DOHH2 (cell line): ENCODE measurements around the gene ERAL1.
"Not testable (repeated sequence)": the region's sequence is repeated elsewhere in the genome, so short reads cannot be mapped to it uniquely, and the experiment has no call there.

ENCODE experiments used
- H3F3A ChIP-seq: fragments of 200-600 bp; sonication (generic), shearing (Covaris generic); 2 replicates; pipeline ENCODE4 v1.6.0; 2016; ENCODE audit warnings: antibody characterized with exemption, mild to moderate bottlenecking; ENCODE audit not compliant: control insufficient read depth, insufficient read depth
- H3K27ac ChIP-seq: fragments of 200-600 bp; sonication (generic); 2 replicates; pipeline ENCODE4 v1.5.1; 2014; ENCODE audit warnings: low read depth, mild to moderate bottlenecking, low read length, moderate library complexity
- H3K27me3 ChIP-seq: fragments of 200-600 bp; sonication (generic); 2 replicates; pipeline ENCODE4 v1.6.1; 2014; ENCODE audit warnings: mild to moderate bottlenecking, low read length, mixed read lengths; ENCODE audit not compliant: control insufficient read depth
- H3K36me3 ChIP-seq: fragments of 200-600 bp; sonication (generic); 2 replicates; pipeline ENCODE4 v1.6.1; 2014; ENCODE audit warnings: mild to moderate bottlenecking, low read length, moderate library complexity, mixed read lengths; ENCODE audit not compliant: control insufficient read depth
- H3K4me1 ChIP-seq: fragments of 200-600 bp; sonication (generic); 2 replicates; pipeline ENCODE4 v1.6.1; 2014; ENCODE audit warnings: mild to moderate bottlenecking, low read length, mixed read lengths; ENCODE audit not compliant: control insufficient read depth
- H3K4me2 ChIP-seq: fragments of 200-600 bp; sonication (generic); 2 replicates; pipeline ENCODE4 v1.6.0; 2014; ENCODE audit warnings: mild to moderate bottlenecking, low read length, moderate library complexity
- H3K4me3 ChIP-seq: fragments of 200-600 bp; sonication (generic); 2 replicates; pipeline ENCODE4 v1.5.1; 2014; ENCODE audit warnings: mild to moderate bottlenecking, low read length, mixed read lengths
- H3K79me2 ChIP-seq: fragments of 200-600 bp; sonication (generic); 2 replicates; pipeline ENCODE4 v1.6.1; 2014; ENCODE audit warnings: mild to moderate bottlenecking, low read length, mixed read lengths; ENCODE audit not compliant: control insufficient read depth
- H3K9me2 ChIP-seq: fragments of 200-600 bp; sonication (generic); replicated peaks from 2 replicates; pipeline ENCODE4 v1.6.1; 2014; ENCODE audit warnings: mild to moderate bottlenecking, low read length, mixed read lengths; ENCODE audit not compliant: control insufficient read depth
- H3K9me3 ChIP-seq: fragments of 200-600 bp; sonication (generic); 2 replicates; pipeline ENCODE4 v1.6.1; 2014; ENCODE audit warnings: antibody characterized with exemption, low read length, mixed read lengths; ENCODE audit not compliant: control insufficient read depth, insufficient read depth
- H4K20me1 ChIP-seq: fragments of 200-600 bp; sonication (generic); 2 replicates; pipeline ENCODE4 v1.6.0; 2014; ENCODE audit warnings: low read depth, mild to moderate bottlenecking, antibody characterized with exemption, low read length, moderate library complexity; ENCODE audit not compliant: control insufficient read depth, insufficient read depth
- EZH2phosphoT487 ChIP-seq: fragments of 200-600 bp; sonication (generic); IDR thresholded peaks from 2 replicates; pipeline ENCODE4 v1.6.1; 2017; ENCODE audit warnings: borderline replicate concordance, mild to moderate bottlenecking, antibody characterized with exemption, low read length, moderate library complexity, mixed read lengths
- TF ChIP-seq, protein P1 (sequence below): fragments of 200-600 bp; sonication (generic); IDR thresholded peaks from one replicate; pipeline ENCODE4 v1.5.1; 2014; ENCODE audit warnings: antibody characterized with exemption, mild to moderate bottlenecking, low read depth, low read length; ENCODE audit not compliant: poor library complexity, severe bottlenecking

Gene ERAL1

DNA sequence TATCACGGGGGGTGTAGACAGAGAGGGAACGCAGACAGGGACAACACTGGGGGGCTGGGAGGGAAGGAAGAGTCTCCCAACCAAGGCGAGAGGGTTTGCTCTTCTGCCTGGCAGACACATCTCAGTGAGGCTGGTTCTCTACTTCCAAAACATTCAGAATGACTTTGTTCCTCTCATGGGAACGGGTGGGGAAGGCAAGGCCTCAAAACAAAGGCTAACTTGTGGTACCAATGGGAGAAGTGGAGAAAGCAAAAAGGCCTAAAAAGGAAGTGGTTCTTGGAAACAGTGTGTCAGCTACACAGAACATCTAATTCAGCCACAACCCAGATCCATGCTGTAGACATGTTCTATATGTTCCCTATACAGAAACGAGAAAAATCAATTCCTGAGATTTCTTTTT lies 35.2 kb downstream of the ERAL1 start:
- Histone ChIP-seq H3K4me2 (no peak overlapping the region), H3K9me3 (no peaks in the 10 kb centered on the region), H4K20me1 (no peaks in the 10 kb centered on the region; the same call in 1 of the 2 replicates), H3K36me3 (peaks cover 24% of the 10 kb centered on the region), H3F3A (peaks cover 10% of the 10 kb centered on the region), H3K4me3 (no peak overlapping the region), H3K79me2 (peaks cover 23% of the 10 kb centered on the region), H3K9me2 (no peaks in the 10 kb centered on the region), H3K4me1 (peaks cover 66% of the 10 kb centered on the region), H3K27me3 (no peaks in the 10 kb centered on the region), H3K27ac (no peak overlapping the region)
- no peak for TF ChIP-seq EZH2phosphoT487
- TF ChIP-seq, protein P1, sequence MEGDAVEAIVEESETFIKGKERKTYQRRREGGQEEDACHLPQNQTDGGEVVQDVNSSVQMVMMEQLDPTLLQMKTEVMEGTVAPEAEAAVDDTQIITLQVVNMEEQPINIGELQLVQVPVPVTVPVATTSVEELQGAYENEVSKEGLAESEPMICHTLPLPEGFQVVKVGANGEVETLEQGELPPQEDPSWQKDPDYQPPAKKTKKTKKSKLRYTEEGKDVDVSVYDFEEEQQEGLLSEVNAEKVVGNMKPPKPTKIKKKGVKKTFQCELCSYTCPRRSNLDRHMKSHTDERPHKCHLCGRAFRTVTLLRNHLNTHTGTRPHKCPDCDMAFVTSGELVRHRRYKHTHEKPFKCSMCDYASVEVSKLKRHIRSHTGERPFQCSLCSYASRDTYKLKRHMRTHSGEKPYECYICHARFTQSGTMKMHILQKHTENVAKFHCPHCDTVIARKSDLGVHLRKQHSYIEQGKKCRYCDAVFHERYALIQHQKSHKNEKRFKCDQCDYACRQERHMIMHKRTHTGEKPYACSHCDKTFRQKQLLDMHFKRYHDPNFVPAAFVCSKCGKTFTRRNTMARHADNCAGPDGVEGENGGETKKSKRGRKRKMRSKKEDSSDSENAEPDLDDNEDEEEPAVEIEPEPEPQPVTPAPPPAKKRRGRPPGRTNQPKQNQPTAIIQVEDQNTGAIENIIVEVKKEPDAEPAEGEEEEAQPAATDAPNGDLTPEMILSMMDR, result no peak

- Histone ChIP-seq H3F3A (peaks cover 10% of the 10 kb centered on the region), H3K36me3 (peaks cover 29% of the 10 kb centered on the region), H3K4me2 (no peak overlapping the region), H4K20me1 (no peaks in the 10 kb centered on the region; the same call in 1 of the 2 replicates), H3K9me2 (no peaks in the 10 kb centered on the region), H3K27me3 (no peaks in the 10 kb centered on the region), H3K4me3 (no peak overlapping the region), H3K79me2 (peaks cover 35% of the 10 kb centered on the region), H3K27ac (no peak overlapping the region), H3K9me3 (no peaks in the 10 kb centered on the region), H3K4me1 (peaks cover 75% of the 10 kb centered on the region)
- TF ChIP-seq EZH2phosphoT487, result no peak
- TF ChIP-seq, protein P1, result no peak
These were observed 36.4 kb downstream of the ERAL1 start for GRCh38 chr17:28891201-28891600.

DNA sequence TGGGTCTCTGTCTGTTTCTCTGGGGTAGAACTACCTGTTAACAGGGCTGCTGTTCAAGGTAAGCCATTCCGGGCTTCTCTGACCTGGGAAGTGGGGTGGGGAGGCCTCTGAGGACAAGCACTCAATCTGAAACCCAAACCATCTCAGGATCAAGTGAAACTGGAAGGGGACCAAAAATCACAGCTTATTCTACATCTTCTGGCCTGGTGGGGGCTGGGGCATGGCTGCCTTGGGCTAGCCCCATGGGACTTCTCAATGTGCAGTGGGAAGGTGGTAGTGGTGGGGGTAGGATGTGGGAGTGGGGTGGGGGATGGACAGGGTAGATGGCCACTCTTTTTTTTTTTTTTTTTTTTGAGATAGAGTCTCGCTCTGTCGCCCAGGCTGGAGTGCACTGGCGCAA lies 37.2 kb downstream of the ERAL1 start:
- no peaks in the 10 kb centered on the region for H3K9me2 ChIP-seq
- H3K4me2 ChIP-seq, result no peak overlapping the region
- peaks cover 29% of the 10 kb centered on the region for H3K36me3 ChIP-seq
- no peaks in the 10 kb centered on the region; the same call in 1 of the 2 replicates for H4K20me1 ChIP-seq
- no peaks in the 10 kb centered on the region for H3K27me3 ChIP-seq
- H3K4me1 ChIP-seq, result peaks cover 76% of the 10 kb centered on the region
- H3K9me3 ChIP-seq, result no peaks in the 10 kb centered on the region
- peaks cover 43% of the 10 kb centered on the region for H3K79me2 ChIP-seq
- no peak for TF ChIP-seq EZH2phosphoT487
- TF ChIP-seq, protein P1, result no peak
- no peak overlapping the region for H3K27ac ChIP-seq
- peaks cover 10% of the 10 kb centered on the region for H3F3A ChIP-seq
- H3K4me3 ChIP-seq, result no peak overlapping the region

GRCh38 chr17:28893248-28894183 lies 38.7 kb downstream of the ERAL1 start:
- Histone ChIP-seq H3K4me3 (peak overlapping the region; percentile 64), H3K27ac (peak overlapping the region; percentile 85), H3F3A (peaks cover 16% of the 10 kb centered on the region), H3K79me2 (peaks cover 44% of the 10 kb centered on the region), H3K36me3 (peaks cover 37% of the 10 kb centered on the region), H3K4me2 (peak overlapping the region; percentile 63), H3K4me1 (peaks cover 76% of the 10 kb centered on the region)
- H3K9me3 ChIP-seq, H3K9me2 ChIP-seq, H4K20me1 ChIP-seq, H3K27me3 ChIP-seq: not testable (repeated sequence)
